GM12878 (cell line): ENCODE data around the gene FOS.

ENCODE experiments used
- CTCF ChIP-seq, 3 experiments: IDR thresholded peaks in 2 of 3; conservative IDR thresholded peaks in 1 of 3; 2 replicates each; pipeline ENCODE4 v1.5.1; 2011; ENCODE audit warnings: low read depth in 3 of 3, low read length in 3 of 3, mild to moderate bottlenecking in 3 of 3, control low read depth in 2 of 3, moderate library complexity in 2 of 3, inconsistent platforms in 1 of 3, mixed read lengths in 1 of 3; ENCODE audit not compliant: control insufficient read depth in 2 of 3, insufficient read depth in 1 of 3; ENCODE audit errors: extremely low read depth in 1 of 3
- EZH2 ChIP-seq: IDR thresholded peaks from 2 replicates; pipeline ENCODE4 v1.6.1; 2012; ENCODE audit warnings: low read depth, mild to moderate bottlenecking, control low read depth, inconsistent platforms, low read length, borderline replicate concordance; ENCODE audit not compliant: control insufficient read depth
- JUND ChIP-seq: IDR thresholded peaks from 2 replicates; pipeline ENCODE4 v1.6.1; 2012; ENCODE audit warnings: low read depth, mild to moderate bottlenecking, low read length, improper control_type of control experiment, moderate library complexity
- MXI1 ChIP-seq: fragments of 150-350 bp; IDR thresholded peaks from 2 replicates; pipeline ENCODE4 v1.6.1; 2011; ENCODE audit warnings: low read depth, mild to moderate bottlenecking, inconsistent platforms, low read length, improper control_type of control experiment
- MYC ChIP-seq: IDR thresholded peaks from 2 replicates; pipeline ENCODE4 v1.6.1; 2011; ENCODE audit warnings: mild to moderate bottlenecking, low read length, moderate library complexity, inconsistent platforms; ENCODE audit not compliant: insufficient read depth, insufficient replicate concordance, insufficient read length, severe bottlenecking
- NR2C2 ChIP-seq: IDR thresholded peaks from 2 replicates; pipeline ENCODE4 v1.6.1; 2011; ENCODE audit warnings: borderline replicate concordance, low read depth; ENCODE audit not compliant: control insufficient read depth, insufficient read length
- NR2F1 ChIP-seq: fragments of 450-650 bp; conservative IDR thresholded peaks from 2 replicates; pipeline ENCODE4 v1.6.1; 2017; ENCODE audit warnings: mild to moderate bottlenecking
- POLR2A ChIP-seq: IDR thresholded peaks from 2 replicates; pipeline ENCODE4 v1.6.1; 2011; ENCODE audit warnings: low read depth, mild to moderate bottlenecking, low read length
- POLR2AphosphoS5 ChIP-seq: IDR thresholded peaks from 2 replicates; pipeline ENCODE4 v1.6.1; 2011; ENCODE audit warnings: mild to moderate bottlenecking, low read length, inconsistent platforms
- REST ChIP-seq: IDR thresholded peaks from 2 replicates; pipeline ENCODE4 v1.6.1; 2012; ENCODE audit warnings: mild to moderate bottlenecking, low read depth, low read length
- SMC3 ChIP-seq: IDR thresholded peaks from 2 replicates; pipeline ENCODE4 v1.6.1; 2011; ENCODE audit warnings: low read length, improper control_type of control experiment, borderline replicate concordance
- STAT3 ChIP-seq: IDR thresholded peaks from 2 replicates; pipeline ENCODE4 v1.6.1; 2011; ENCODE audit warnings: low read depth, low read length, improper control_type of control experiment
- TF ChIP-seq, protein P1 (sequence below): fragments of 450-650 bp; IDR thresholded peaks from 2 replicates; pipeline ENCODE4 v1.6.1; 2016; ENCODE audit warnings: mild to moderate bottlenecking, moderate library complexity, borderline replicate concordance
- TF ChIP-seq, protein P2 (sequence below): fragments of 450-650 bp; IDR thresholded peaks from 2 replicates; pipeline ENCODE4 v1.6.1; 2017; ENCODE audit warnings: antibody characterized with exemption, mild to moderate bottlenecking, moderate library complexity

DNA sequence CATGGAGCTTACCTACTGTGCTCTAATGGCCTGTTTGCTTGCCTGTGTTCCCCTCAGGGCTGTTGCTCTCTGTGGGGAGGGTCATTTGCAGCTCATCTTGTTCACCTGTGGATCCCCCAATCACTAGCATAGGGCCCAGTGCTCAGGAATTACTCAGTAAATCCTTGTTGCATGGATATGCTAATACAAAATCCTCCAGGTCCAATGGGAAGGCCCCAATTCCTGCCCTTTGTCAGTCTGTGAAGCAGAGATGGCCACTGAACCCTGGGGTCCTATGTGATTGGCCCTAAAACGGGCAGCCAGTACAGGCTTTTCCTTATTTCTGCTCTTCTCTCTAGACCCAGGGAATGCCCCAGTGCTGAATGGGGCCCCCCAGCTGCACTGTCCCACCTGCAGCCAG lies 44.1 kb downstream of the FOS start:
- TF ChIP-seq CTCF (IDR thresholded peaks at IDR 0.05 in 2 of 3, conservative IDR thresholded peaks at IDR 0.05 in 1 of 3; ENCODE audit: control insufficient read depth in 2 of 3, extremely low read depth in 1 of 3, insufficient read depth in 1 of 3, low read depth in 3 of 3, low read length in 3 of 3) (no peak), POLR2A (no peak), POLR2AphosphoS5 (no peak), JUND (no peak), STAT3 (no peak), NR2C2 (no peak), SMC3 (no peak), MYC (no peak), MXI1 (no peak), NR2F1 (no peak), REST (no peak), EZH2 (no peak)
- TF ChIP-seq, protein P1, sequence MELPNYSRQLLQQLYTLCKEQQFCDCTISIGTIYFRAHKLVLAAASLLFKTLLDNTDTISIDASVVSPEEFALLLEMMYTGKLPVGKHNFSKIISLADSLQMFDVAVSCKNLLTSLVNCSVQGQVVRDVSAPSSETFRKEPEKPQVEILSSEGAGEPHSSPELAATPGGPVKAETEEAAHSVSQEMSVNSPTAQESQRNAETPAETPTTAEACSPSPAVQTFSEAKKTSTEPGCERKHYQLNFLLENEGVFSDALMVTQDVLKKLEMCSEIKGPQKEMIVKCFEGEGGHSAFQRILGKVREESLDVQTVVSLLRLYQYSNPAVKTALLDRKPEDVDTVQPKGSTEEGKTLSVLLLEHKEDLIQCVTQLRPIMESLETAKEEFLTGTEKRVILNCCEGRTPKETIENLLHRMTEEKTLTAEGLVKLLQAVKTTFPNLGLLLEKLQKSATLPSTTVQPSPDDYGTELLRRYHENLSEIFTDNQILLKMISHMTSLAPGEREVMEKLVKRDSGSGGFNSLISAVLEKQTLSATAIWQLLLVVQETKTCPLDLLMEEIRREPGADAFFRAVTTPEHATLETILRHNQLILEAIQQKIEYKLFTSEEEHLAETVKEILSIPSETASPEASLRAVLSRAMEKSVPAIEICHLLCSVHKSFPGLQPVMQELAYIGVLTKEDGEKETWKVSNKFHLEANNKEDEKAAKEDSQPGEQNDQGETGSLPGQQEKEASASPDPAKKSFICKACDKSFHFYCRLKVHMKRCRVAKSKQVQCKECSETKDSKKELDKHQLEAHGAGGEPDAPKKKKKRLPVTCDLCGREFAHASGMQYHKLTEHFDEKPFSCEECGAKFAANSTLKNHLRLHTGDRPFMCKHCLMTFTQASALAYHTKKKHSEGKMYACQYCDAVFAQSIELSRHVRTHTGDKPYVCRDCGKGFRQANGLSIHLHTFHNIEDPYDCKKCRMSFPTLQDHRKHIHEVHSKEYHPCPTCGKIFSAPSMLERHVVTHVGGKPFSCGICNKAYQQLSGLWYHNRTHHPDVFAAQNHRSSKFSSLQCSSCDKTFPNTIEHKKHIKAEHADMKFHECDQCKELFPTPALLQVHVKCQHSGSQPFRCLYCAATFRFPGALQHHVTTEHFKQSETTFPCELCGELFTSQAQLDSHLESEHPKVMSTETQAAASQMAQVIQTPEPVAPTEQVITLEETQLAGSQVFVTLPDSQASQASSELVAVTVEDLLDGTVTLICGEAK, result no peak
- TF ChIP-seq, protein P2, sequence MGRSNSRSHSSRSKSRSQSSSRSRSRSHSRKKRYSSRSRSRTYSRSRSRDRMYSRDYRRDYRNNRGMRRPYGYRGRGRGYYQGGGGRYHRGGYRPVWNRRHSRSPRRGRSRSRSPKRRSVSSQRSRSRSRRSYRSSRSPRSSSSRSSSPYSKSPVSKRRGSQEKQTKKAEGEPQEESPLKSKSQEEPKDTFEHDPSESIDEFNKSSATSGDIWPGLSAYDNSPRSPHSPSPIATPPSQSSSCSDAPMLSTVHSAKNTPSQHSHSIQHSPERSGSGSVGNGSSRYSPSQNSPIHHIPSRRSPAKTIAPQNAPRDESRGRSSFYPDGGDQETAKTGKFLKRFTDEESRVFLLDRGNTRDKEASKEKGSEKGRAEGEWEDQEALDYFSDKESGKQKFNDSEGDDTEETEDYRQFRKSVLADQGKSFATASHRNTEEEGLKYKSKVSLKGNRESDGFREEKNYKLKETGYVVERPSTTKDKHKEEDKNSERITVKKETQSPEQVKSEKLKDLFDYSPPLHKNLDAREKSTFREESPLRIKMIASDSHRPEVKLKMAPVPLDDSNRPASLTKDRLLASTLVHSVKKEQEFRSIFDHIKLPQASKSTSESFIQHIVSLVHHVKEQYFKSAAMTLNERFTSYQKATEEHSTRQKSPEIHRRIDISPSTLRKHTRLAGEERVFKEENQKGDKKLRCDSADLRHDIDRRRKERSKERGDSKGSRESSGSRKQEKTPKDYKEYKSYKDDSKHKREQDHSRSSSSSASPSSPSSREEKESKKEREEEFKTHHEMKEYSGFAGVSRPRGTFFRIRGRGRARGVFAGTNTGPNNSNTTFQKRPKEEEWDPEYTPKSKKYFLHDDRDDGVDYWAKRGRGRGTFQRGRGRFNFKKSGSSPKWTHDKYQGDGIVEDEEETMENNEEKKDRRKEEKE, result no peak
